ENCODE measurements around the gene RXYLT1.

RXYLT1 gene

DNA sequence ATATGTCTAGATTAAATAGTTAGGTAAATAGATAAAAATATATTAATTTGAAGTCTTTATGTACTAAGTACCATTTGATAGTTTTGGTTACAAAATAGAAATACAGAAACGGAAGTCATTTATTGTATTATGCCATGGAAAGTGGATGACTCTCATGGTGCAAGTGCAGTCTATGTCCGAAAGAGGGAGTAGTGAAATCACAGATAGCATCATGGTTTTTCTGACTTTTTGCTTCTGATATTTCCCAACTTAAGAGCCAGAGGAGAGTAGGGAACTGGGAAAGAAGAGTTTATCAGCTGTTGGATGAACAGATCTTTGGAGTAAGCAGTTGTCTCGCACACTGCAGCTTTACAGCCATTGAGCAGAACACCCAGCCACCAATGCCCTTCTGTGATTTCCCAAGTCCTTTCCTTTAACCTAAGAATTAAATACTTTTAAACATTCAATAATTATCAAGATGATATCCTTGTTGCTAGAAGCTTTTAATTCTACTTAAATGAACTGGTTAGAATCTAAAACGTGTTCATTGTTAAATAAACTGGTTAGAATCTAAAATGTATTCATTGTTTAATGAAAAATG lies 46.4 kb downstream of the RXYLT1 start:
- TF ChIP-seq, protein P1, sequence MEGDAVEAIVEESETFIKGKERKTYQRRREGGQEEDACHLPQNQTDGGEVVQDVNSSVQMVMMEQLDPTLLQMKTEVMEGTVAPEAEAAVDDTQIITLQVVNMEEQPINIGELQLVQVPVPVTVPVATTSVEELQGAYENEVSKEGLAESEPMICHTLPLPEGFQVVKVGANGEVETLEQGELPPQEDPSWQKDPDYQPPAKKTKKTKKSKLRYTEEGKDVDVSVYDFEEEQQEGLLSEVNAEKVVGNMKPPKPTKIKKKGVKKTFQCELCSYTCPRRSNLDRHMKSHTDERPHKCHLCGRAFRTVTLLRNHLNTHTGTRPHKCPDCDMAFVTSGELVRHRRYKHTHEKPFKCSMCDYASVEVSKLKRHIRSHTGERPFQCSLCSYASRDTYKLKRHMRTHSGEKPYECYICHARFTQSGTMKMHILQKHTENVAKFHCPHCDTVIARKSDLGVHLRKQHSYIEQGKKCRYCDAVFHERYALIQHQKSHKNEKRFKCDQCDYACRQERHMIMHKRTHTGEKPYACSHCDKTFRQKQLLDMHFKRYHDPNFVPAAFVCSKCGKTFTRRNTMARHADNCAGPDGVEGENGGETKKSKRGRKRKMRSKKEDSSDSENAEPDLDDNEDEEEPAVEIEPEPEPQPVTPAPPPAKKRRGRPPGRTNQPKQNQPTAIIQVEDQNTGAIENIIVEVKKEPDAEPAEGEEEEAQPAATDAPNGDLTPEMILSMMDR (IDR thresholded peaks at IDR 0.05): peak; percentile 86

DNA sequence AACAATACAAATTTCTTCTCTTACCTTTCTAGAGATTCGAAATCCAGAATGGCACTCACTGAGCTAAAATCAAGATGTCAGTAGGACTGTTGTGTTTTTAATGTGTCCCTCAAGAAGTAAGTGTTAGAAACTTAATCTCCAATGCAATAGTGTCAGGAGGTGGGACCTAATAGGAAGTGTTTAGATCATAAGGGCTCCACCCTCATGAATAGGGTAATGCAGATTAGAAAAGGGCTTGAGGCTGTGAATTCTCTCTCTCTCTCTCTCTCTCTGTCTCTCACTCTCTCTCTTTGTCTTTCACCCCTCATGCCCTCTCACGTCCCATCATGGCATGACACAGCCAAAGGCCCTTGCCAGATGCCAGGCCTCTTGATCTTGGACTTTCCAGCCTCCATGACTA lies 49.2 kb downstream of the RXYLT1 start:
- TF ChIP-seq, protein P1 (IDR thresholded peaks at IDR 0.05): no peak

DNA sequence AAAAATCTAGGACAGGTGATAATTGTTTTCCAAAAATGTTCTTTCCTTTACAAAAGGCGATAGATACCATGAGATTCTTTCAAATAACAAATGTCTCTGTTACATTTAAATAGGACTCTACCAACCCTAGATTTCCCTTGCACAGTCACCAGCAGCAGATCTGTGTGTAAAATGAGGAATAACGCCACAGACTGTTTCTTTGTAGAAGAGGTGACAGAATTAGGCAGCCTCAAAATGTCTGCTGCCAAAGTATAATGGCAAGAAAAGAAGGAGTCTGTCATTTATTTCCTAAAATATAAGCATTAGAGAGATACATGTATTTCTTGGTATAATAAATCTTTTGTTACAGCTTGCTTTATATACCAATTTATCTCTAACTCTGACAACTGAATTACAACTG lies 56.3 kb downstream of the RXYLT1 start:
- TF ChIP-seq, protein P1 (IDR thresholded peaks at IDR 0.05): no peak

DNA sequence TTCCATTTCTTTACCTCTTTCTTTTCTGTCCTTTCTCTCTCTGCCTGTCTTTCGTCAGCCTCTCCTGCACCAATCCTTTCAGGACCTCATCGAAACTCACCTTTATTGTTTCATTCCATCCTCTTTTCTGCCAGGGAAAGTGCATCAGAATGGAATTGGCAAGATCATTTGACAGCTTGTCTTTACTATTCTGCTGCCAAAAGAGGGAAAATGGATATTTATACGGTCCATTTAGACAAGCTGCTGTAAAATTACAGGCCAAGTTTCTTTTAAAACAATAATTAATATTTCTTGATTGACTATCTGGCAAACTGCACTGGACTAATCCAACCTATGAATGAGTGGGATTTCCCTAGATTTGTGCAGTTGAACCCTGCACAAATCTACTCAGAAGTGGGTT lies 57.2 kb downstream of the RXYLT1 start:
- TF ChIP-seq, protein P1 (IDR thresholded peaks at IDR 0.05): no peak

DNA sequence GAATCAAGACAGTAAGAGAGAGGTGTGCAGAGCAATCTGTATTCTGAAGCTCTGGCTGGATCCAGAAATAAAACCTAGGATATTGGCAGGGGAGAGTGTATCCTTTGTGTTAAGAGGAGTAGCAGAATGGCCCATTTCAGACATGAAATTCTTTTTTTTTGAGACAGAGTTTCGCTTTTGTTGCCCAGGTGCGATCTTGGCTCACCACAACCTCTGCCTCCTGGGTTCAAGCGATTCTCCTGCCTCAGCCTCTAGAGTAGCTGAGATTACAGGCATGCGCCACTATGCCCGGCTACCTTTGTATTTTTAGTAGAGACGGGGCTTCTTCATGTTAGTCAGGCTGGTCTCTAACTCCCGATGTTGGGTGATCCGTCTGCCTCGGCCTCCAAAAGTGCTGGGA lies 58.7 kb downstream of the RXYLT1 start:
- TF ChIP-seq, protein P1 (IDR thresholded peaks at IDR 0.05): no peak

DNA sequence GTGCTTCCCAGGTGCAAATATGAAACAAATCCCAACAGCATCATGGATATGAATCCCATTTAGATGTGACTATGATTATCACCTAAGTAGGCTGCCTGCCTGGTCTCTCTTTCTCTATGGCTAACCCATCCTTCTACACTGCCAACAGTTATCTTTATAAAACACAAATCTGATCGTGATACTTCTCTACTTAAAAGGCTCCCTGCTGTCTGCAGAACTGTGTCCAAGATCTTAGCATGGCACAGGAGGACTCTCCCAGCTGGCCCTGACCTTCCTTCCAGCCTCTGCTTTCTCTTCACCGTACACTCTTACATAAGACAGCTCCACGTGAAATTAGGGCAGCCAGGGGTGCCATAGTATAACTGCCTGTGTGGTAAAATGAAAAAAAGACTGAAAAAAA lies 61.3 kb downstream of the RXYLT1 start:
- TF ChIP-seq, protein P1 (IDR thresholded peaks at IDR 0.05): no peak

DNA sequence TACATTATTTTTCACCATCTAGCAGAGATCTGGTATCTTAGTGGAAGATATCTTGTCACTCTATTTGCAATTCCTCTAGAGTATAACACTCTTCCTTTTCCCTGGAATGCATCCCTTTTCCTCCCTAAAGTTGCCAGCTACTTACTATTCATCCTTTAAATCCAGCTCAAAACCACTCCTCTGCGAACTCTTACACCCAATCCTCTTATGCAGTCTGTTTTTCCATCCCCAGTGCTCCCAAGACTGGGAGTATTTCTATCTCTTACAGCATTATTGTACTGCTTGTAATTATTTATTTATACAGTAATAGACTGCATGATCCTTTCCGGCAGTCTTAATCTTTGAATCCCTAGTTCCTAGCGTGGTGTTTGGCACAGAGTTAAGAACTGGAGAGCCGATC lies 61.9 kb downstream of the RXYLT1 start:
- TF ChIP-seq, protein P1 (IDR thresholded peaks at IDR 0.05): no peak

DNA sequence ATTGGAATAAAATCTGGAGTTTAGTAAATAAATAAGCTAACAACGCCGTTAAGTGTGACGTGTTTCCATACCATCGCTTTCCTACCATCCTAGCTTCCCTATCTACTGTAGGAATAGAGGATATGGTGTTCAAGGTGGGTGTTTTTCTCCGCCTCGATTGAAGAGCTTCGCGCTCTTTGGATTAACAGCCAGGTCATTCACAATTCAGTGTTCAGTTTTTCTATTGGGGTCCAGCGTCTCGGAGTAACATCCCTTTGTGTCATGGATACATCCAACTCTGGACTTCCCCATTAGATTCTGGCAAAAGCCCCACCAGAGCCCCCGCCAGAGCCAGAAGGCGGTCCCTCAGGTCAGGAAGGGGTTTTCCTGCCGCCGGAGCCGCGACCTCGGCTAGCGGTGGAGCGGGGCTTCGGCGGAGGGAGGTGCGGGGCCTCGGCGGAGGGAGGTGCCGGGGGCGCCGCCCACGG lies 63.6 kb downstream of the RXYLT1 start:
- TF ChIP-seq, protein P1 (IDR thresholded peaks at IDR 0.05): no peak

Data from LNCAP (cell line).